ENCODE data around the gene CDH11. TPM values are rescaled to one million over a fixed set of nuclear protein-coding genes. Genes with fewer than 3 reads are reported as not detected.

CDH11 gene
- total RNA-seq, 2 experiments from 2014 or later: not detected

DNA sequence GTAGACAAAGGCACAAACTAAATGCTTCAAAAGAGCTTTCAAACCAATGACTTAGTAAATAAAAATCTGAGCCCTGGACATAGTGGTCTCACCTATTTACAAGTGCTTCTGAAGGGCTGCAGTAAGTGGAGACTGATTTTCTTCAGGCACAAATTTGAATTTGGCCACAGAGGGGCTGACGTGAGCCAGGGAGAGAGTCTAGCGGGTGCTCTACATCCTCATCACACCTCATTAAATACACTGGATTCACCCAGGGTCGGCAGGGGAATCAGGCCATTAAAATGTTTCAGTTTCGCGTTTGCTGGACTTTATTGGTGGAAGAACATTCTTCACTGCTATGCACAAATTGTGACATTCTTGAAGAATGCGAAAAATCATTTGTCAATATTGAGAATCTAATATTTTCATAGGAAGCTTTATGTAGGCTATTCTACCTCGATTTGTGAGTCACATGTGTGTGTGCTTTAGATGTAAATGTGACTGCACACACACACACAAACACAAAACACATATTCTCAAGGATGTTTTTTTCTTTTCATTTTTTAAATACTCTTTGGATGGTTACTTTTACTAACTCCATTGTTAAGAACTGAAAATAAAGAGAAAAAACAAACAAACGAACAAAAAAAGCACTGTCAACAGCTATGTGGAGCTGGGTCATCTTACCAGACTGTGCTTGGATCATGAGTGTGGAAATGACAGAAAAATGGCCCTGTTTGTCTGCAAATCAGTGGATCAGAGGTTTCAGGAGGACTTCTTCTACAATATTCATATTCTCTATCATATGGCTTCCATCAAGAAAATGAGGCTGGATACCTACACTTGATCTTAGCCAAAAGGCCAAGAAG is 58.9 kb downstream of the CDH11 start:
- no peaks in the 10 kb centered on the region for H3K4me1 ChIP-seq (ENCODE audit: insufficient read depth, low read length)
- H3K27me3 ChIP-seq (ENCODE audit: control insufficient read depth in 1 of 2, insufficient read depth in 2 of 2, low read length in 2 of 2): no peaks in the 10 kb centered on the region
- no peak overlapping the region for H3K4me3 ChIP-seq (ENCODE audit: low read length)
- H3K4me3 Mint-ChIP-seq: no peak overlapping the region
- no peaks in the 10 kb centered on the region for H3K36me3 Mint-ChIP-seq (ENCODE audit: low read depth)
- TF ChIP-seq, protein P1, sequence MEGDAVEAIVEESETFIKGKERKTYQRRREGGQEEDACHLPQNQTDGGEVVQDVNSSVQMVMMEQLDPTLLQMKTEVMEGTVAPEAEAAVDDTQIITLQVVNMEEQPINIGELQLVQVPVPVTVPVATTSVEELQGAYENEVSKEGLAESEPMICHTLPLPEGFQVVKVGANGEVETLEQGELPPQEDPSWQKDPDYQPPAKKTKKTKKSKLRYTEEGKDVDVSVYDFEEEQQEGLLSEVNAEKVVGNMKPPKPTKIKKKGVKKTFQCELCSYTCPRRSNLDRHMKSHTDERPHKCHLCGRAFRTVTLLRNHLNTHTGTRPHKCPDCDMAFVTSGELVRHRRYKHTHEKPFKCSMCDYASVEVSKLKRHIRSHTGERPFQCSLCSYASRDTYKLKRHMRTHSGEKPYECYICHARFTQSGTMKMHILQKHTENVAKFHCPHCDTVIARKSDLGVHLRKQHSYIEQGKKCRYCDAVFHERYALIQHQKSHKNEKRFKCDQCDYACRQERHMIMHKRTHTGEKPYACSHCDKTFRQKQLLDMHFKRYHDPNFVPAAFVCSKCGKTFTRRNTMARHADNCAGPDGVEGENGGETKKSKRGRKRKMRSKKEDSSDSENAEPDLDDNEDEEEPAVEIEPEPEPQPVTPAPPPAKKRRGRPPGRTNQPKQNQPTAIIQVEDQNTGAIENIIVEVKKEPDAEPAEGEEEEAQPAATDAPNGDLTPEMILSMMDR (IDR thresholded peaks at IDR 0.05): no peak
- POLR2A ChIA-PET: no interaction called here
- CTCF ChIA-PET: no interaction called here
- ATAC-seq (ENCODE audit: poor library complexity) (no peak), DNase-seq (no peak)
- H3K9me3 ChIP-seq (ENCODE audit: control insufficient read depth in 1 of 2, insufficient read depth in 1 of 2, low read length in 2 of 2): peaks cover 0 to 13% of the 10 kb centered on the region in 2 experiments
- H3K9me3 Mint-ChIP-seq: no peaks in the 10 kb centered on the region
- H3K27ac ChIP-seq (ENCODE audit: low read depth in 1 of 2, low read length in 2 of 2): no peak overlapping the region
- H3K36me3 ChIP-seq (ENCODE audit: insufficient read depth, low read length): no peaks in the 10 kb centered on the region
- H3K4me1 Mint-ChIP-seq (ENCODE audit: low read depth): no peaks in the 10 kb centered on the region
- H3K27me3 Mint-ChIP-seq: no peaks in the 10 kb centered on the region
- intact Hi-C loops (cut with DNase I, micrococcal nuclease): no loop called here
- no peak overlapping the region for H3K27ac Mint-ChIP-seq

DNA sequence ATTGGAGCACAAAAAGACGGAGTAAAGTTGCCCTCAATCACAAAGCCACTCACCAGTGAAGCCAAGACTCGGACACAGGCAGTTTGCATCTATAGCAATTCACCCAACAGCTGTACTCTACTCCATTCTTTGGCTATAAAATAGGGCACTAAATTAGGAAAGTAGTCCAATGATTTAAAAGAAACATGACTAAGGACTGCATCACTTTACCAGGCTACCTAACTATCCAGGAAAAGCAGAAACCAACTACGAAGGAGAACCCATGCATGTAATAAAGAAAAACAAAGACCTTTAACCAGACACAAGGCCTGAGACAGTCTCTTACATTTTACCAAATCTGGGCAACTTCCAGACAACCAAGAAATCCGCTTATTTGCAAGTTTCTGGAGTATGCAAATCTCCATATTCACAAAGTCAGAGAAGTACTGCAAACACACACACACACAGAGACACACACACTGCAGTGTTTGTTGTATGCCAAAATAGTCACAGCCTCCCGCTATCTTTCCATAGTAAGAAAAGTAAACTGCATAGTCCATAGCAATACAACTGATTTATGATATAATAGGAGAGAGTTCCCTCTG is 59.8 kb downstream of the CDH11 start:
- H3K4me3 ChIP-seq (ENCODE audit: low read length): no peak overlapping the region
- no peak overlapping the region for H3K27ac ChIP-seq (ENCODE audit: low read depth in 1 of 2, low read length in 2 of 2)
- intact Hi-C loops (cut with DNase I, micrococcal nuclease): no loop called here
- POLR2A ChIA-PET: no interaction called here
- H3K36me3 Mint-ChIP-seq (ENCODE audit: low read depth): no peaks in the 10 kb centered on the region
- H3K9me3 Mint-ChIP-seq: no peaks in the 10 kb centered on the region
- H3K9me3 ChIP-seq (ENCODE audit: control insufficient read depth in 1 of 2, insufficient read depth in 1 of 2, low read length in 2 of 2): peaks cover 0 to 17% of the 10 kb centered on the region in 2 experiments
- DNase-seq: no peak
- H3K36me3 ChIP-seq (ENCODE audit: insufficient read depth, low read length): no peaks in the 10 kb centered on the region
- TF ChIP-seq, protein P1 (IDR thresholded peaks at IDR 0.05): no peak
- no peak for ATAC-seq (ENCODE audit: poor library complexity)
- no peaks in the 10 kb centered on the region for H3K4me1 ChIP-seq (ENCODE audit: insufficient read depth, low read length)
- no peak overlapping the region for H3K27ac Mint-ChIP-seq
- H3K4me1 Mint-ChIP-seq (ENCODE audit: low read depth): no peaks in the 10 kb centered on the region
- no peaks in the 10 kb centered on the region for H3K27me3 ChIP-seq (ENCODE audit: control insufficient read depth in 1 of 2, insufficient read depth in 2 of 2, low read length in 2 of 2)
- H3K4me3 Mint-ChIP-seq: no peak overlapping the region
- CTCF ChIA-PET: no interaction called here
- H3K27me3 Mint-ChIP-seq: no peaks in the 10 kb centered on the region

DNA sequence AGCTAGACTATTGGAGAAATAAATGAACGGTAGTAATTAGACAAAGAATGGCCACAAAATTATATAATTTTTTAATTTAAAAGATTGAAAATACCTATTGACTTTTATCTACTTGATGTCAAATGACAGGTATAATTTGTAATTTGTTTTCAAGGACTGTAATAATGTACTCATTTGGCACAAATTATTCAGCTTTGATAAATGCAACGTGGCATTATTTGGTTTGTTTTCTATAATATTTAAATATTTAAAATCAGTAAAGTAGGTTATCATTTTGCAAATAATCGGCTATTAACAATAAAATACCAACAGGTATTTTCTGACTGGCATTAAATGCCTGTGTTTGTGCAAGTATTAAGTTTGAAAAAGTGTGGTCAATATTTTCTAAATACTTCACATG is 60.6 kb downstream of the CDH11 start:
- ATAC-seq (ENCODE audit: poor library complexity) (no peak), DNase-seq (no peak)
- H3K9me3 ChIP-seq (ENCODE audit: control insufficient read depth in 1 of 2, insufficient read depth in 1 of 2, low read length in 2 of 2): peaks cover 0 to 17% of the 10 kb centered on the region in 2 experiments
- no peaks in the 10 kb centered on the region for H3K9me3 Mint-ChIP-seq
- H3K36me3 Mint-ChIP-seq (ENCODE audit: low read depth): no peaks in the 10 kb centered on the region
- no peaks in the 10 kb centered on the region for H3K4me1 ChIP-seq (ENCODE audit: insufficient read depth, low read length)
- H3K4me3 ChIP-seq (ENCODE audit: low read length): no peak overlapping the region
- intact Hi-C loops (cut with DNase I, micrococcal nuclease): no loop called here
- H3K27ac ChIP-seq (ENCODE audit: low read depth in 1 of 2, low read length in 2 of 2): no peak overlapping the region
- ChIA-PET POLR2A (no interaction called here), CTCF (no interaction called here)
- H3K4me1 Mint-ChIP-seq (ENCODE audit: low read depth): no peaks in the 10 kb centered on the region
- no peak overlapping the region for H3K27ac Mint-ChIP-seq
- H3K4me3 Mint-ChIP-seq: no peak overlapping the region
- TF ChIP-seq, protein P1 (IDR thresholded peaks at IDR 0.05): no peak
- H3K27me3 ChIP-seq (ENCODE audit: control insufficient read depth in 1 of 2, insufficient read depth in 2 of 2, low read length in 2 of 2): no peaks in the 10 kb centered on the region
- H3K27me3 Mint-ChIP-seq: no peaks in the 10 kb centered on the region
- H3K36me3 ChIP-seq (ENCODE audit: insufficient read depth, low read length): no peaks in the 10 kb centered on the region

All from CD4-positive, alpha-beta T cell (primary cell).